ENCODE data around the gene DIS3L2. TPM values are rescaled to one million over a fixed set of nuclear protein-coding genes. Genes with fewer than 3 reads are reported as not detected.
A peak's percentile ranks its signal among the peaks of the same experiment; 100 is the strongest.

Gene DIS3L2
- total and polyA plus RNA-seq, 8 donors: 25.2 to 43.4 (median 36.3) TPM

- Histone ChIP-seq H3K9me3 (no peaks in the 10 kb centered on the region), H3K27ac (no peak overlapping the region), H3K27me3 (no peaks in the 10 kb centered on the region), H3K36me3 (no peaks in the 10 kb centered on the region), H3K4me3 (no peak overlapping the region), H3K4me1 (no peaks in the 10 kb centered on the region)
- no peak for TF ChIP-seq CTCF (IDR thresholded peaks at IDR 0.05)
- intact Hi-C loops (cut with DNase I): no loop called here
- DNase-seq: no peak
- ATAC-seq: no peak
Measured at GRCh38 chr2:231977430-231977829, 15.9 kb downstream of the DIS3L2 start.

GRCh38 chr2:231984992-231985391 is 23.5 kb downstream of the DIS3L2 start:
- intact Hi-C loops (cut with DNase I): no loop called here
- DNase-seq: no peak
- no peak overlapping the region for H3K27ac ChIP-seq
- H3K9me3 ChIP-seq: no peaks in the 10 kb centered on the region
- H3K36me3 ChIP-seq: no peaks in the 10 kb centered on the region
- no peaks in the 10 kb centered on the region for H3K27me3 ChIP-seq
- no peak for ATAC-seq
- no peak for TF ChIP-seq CTCF (IDR thresholded peaks at IDR 0.05)
- no peak overlapping the region for H3K4me3 ChIP-seq
- H3K4me1 ChIP-seq: no peaks in the 10 kb centered on the region

- DNase-seq (no peak), ATAC-seq (no peak)
- no peaks in the 10 kb centered on the region for H3K4me1 ChIP-seq
- H3K27me3 ChIP-seq: no peaks in the 10 kb centered on the region
- no peak for TF ChIP-seq CTCF (IDR thresholded peaks at IDR 0.05)
- intact Hi-C loops (cut with DNase I): no loop called here
- H3K27ac ChIP-seq: no peak overlapping the region
- no peaks in the 10 kb centered on the region for H3K36me3 ChIP-seq
- no peak overlapping the region for H3K4me3 ChIP-seq
- H3K9me3 ChIP-seq: no peaks in the 10 kb centered on the region
Measured at GRCh38 chr2:231985823-231986261, 24.3 kb downstream of the DIS3L2 start.

GRCh38 chr2:231987124-231987727 is 25.7 kb downstream of the DIS3L2 start:
- H3K4me1 ChIP-seq: no peaks in the 10 kb centered on the region
- H3K9me3 ChIP-seq: no peaks in the 10 kb centered on the region
- H3K36me3 ChIP-seq: no peaks in the 10 kb centered on the region
- no peak overlapping the region for H3K4me3 ChIP-seq
- intact Hi-C loops (cut with DNase I): no loop called here
- TF ChIP-seq CTCF (IDR thresholded peaks at IDR 0.05): no peak
- H3K27me3 ChIP-seq: no peaks in the 10 kb centered on the region
- ATAC-seq (no peak), DNase-seq (peak in 2 of 4 donors; percentile 4 to 13)
- no peak overlapping the region for H3K27ac ChIP-seq

GRCh38 chr2:231988179-231988866 is 26.8 kb downstream of the DIS3L2 start:
- TF ChIP-seq CTCF (IDR thresholded peaks at IDR 0.05): no peak
- no peak for ATAC-seq
- no peaks in the 10 kb centered on the region for H3K9me3 ChIP-seq
- no peak overlapping the region for H3K27ac ChIP-seq
- no peaks in the 10 kb centered on the region for H3K36me3 ChIP-seq
- intact Hi-C loops (cut with DNase I): no loop called here
- no peak overlapping the region for H3K4me3 ChIP-seq
- H3K4me1 ChIP-seq: no peaks in the 10 kb centered on the region
- DNase-seq: no peak
- H3K27me3 ChIP-seq: no peaks in the 10 kb centered on the region
